ENCODE results near the gene MAP1LC3C.

DNA sequence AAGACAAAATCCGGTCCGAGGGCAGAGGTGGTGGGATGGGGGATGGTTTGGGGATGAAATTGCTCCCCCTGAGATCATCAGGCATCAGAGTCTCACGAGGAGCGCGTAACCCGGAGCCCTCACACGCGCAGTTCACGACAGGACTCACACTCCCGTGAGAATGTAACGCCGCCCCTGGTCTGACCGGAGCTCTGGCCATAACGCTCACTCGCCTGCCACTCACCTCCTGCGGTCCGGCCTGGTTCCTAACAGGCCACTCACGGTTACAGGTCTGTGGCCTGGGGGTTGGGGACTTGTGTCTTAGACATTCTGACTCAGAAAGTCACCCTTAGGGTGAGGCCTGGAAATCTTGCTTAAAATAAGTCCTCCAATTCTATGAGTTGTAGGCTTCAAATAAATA is 19.8 kb downstream of the MAP1LC3C start:
- TF ChIP-seq, protein P1, sequence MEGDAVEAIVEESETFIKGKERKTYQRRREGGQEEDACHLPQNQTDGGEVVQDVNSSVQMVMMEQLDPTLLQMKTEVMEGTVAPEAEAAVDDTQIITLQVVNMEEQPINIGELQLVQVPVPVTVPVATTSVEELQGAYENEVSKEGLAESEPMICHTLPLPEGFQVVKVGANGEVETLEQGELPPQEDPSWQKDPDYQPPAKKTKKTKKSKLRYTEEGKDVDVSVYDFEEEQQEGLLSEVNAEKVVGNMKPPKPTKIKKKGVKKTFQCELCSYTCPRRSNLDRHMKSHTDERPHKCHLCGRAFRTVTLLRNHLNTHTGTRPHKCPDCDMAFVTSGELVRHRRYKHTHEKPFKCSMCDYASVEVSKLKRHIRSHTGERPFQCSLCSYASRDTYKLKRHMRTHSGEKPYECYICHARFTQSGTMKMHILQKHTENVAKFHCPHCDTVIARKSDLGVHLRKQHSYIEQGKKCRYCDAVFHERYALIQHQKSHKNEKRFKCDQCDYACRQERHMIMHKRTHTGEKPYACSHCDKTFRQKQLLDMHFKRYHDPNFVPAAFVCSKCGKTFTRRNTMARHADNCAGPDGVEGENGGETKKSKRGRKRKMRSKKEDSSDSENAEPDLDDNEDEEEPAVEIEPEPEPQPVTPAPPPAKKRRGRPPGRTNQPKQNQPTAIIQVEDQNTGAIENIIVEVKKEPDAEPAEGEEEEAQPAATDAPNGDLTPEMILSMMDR (IDR thresholded peaks at IDR 0.05), result no peak
- no peak for TF ChIP-seq EZH2 (IDR thresholded peaks at IDR 0.05)
